WTC11 (cell line): ENCODE results near the gene ASB8. TPM values are rescaled to one million over a fixed set of nuclear protein-coding genes. Genes with fewer than 3 reads are reported as not detected.

Source experiments
- ATAC-seq: fragments of 200-7000 bp; cut with Tn5 transposase; 2 replicates; pipeline ENCODE4 v1.10.0; 2021; ENCODE audit warnings: mild to moderate bottlenecking, moderate library complexity
- CTCF ChIA-PET: fragments of 300-600 bp; sonication (Branson Sonifier 250); formaldehyde crosslinking; loops from one replicate; lab custom pipeline; 2021; ENCODE audit warnings: antibody characterized with exemption; lab: Charles Lee
- POLR2A ChIA-PET: fragments of 350-600 bp; sonication (Branson Sonifier 250); formaldehyde crosslinking; loops from one replicate; lab custom pipeline; 2021; ENCODE audit warnings: antibody characterized with exemption; lab: Charles Lee
- DNase-seq: peaks from one replicate; pipeline ENCODE4 v3.0.0; 2021; ENCODE audit warnings: low spot score
- H3K27ac Mint-ChIP-seq: 2 replicates; pipeline ENCODE4 v1.8.0; 2021; ENCODE audit warnings: mixed read lengths
- H3K27me3 Mint-ChIP-seq: 2 replicates; pipeline ENCODE4 v1.8.0; 2021; ENCODE audit warnings: low read depth, mild to moderate bottlenecking, moderate library complexity, mixed read lengths
- H3K36me3 Mint-ChIP-seq: 2 replicates; pipeline ENCODE4 v1.8.0; 2021; ENCODE audit warnings: mixed read lengths
- H3K4me1 Mint-ChIP-seq: 2 replicates; pipeline ENCODE4 v1.8.0; 2022; ENCODE audit warnings: mixed read lengths
- H3K4me3 Mint-ChIP-seq: 2 replicates; pipeline ENCODE4 v1.8.0; 2021; ENCODE audit warnings: mild to moderate bottlenecking, moderate library complexity, mixed read lengths
- H3K9me3 Mint-ChIP-seq: 2 replicates; pipeline ENCODE4 v1.8.0; 2021; ENCODE audit warnings: mixed read lengths
- AR ChIP-seq: fragments of 250-450 bp; sonication (Bioruptor Pico); IDR thresholded peaks from 2 replicates; pipeline ENCODE4 v1.9.0; 2021; ENCODE audit warnings: mild to moderate bottlenecking
- CBFB ChIP-seq: sonication (generic); formaldehyde crosslinking; IDR thresholded peaks from 2 replicates; pipeline ENCODE4 v1.8.1; 2022; ENCODE audit warnings: mild to moderate bottlenecking, low read depth, missing genetic modification reagents
- E2F4 ChIP-seq: sonication (generic); formaldehyde crosslinking; IDR thresholded peaks from 2 replicates; pipeline ENCODE4 v1.8.1; 2022; ENCODE audit warnings: low read depth, mild to moderate bottlenecking, moderate library complexity, missing genetic modification reagents, borderline replicate concordance
- ESRRA ChIP-seq: sonication (generic); formaldehyde crosslinking; IDR thresholded peaks from 2 replicates; pipeline ENCODE4 v1.8.1; 2022; ENCODE audit warnings: mild to moderate bottlenecking, missing genetic modification reagents, borderline replicate concordance
- FOXK1 ChIP-seq: sonication (generic); formaldehyde crosslinking; IDR thresholded peaks from 2 replicates; pipeline ENCODE4 v1.8.0; 2022; ENCODE audit warnings: mild to moderate bottlenecking, moderate library complexity, missing genetic modification reagents
- IRF2 ChIP-seq: sonication (generic); formaldehyde crosslinking; IDR thresholded peaks from 2 replicates; pipeline ENCODE4 v1.8.0; 2022; ENCODE audit warnings: low read depth, missing genetic modification reagents, borderline replicate concordance
- NFATC4 ChIP-seq: fragments of 250-450 bp; sonication (Bioruptor Pico); IDR thresholded peaks from 2 replicates; pipeline ENCODE4 v1.9.0; 2021; ENCODE audit warnings: mild to moderate bottlenecking
- NR3C1 ChIP-seq: sonication (generic); formaldehyde crosslinking; conservative IDR thresholded peaks from 2 replicates; pipeline ENCODE4 v1.8.1; 2023; ENCODE audit warnings: low read depth, mild to moderate bottlenecking, missing genetic modification reagents
- SMAD3 ChIP-seq: sonication (generic); formaldehyde crosslinking; IDR thresholded peaks from 2 replicates; pipeline ENCODE4 v1.8.0; 2022; ENCODE audit warnings: missing genetic modification reagents, mild to moderate bottlenecking, borderline replicate concordance
- STAT6 ChIP-seq: sonication (generic); formaldehyde crosslinking; conservative IDR thresholded peaks from 2 replicates; pipeline ENCODE4 v1.8.1; 2023; ENCODE audit warnings: mild to moderate bottlenecking, low read depth, missing genetic modification reagents, moderate library complexity
- USF1 ChIP-seq: sonication (generic); formaldehyde crosslinking; IDR thresholded peaks from 2 replicates; pipeline ENCODE4 v1.8.0; 2022; ENCODE audit warnings: mild to moderate bottlenecking, missing genetic modification reagents
- ZMAT4 ChIP-seq: fragments of 250-450 bp; sonication (Bioruptor Pico); IDR thresholded peaks from 2 replicates; pipeline ENCODE4 v1.9.0; 2021; ENCODE audit warnings: mild to moderate bottlenecking
- ZNF121 ChIP-seq: sonication (generic); formaldehyde crosslinking; IDR thresholded peaks from 2 replicates; pipeline ENCODE4 v1.8.0; 2023; ENCODE audit warnings: missing genetic modification reagents
- ZNF532 ChIP-seq: fragments of 250-450 bp; sonication (Bioruptor Pico); IDR thresholded peaks from 2 replicates; pipeline ENCODE4 v1.9.0; 2021; ENCODE audit warnings: mild to moderate bottlenecking, borderline replicate concordance
- ZNF671 ChIP-seq: fragments of 250-450 bp; sonication (Bioruptor Pico); IDR thresholded peaks from 2 replicates; pipeline ENCODE4 v1.8.0; 2021; ENCODE audit warnings: mild to moderate bottlenecking
- total RNA-seq: library from RNA; stranded (reverse); gene quantifications from 3 replicates; pipeline ENCODE4 v1.2.3, GENCODE V29; 2021

The ASB8 gene
- total RNA-seq, 1 experiment from 2014 or later: 7.4 TPM

- H3K9me3 Mint-ChIP-seq: peaks cover 53% of the 10 kb centered on the region
- TF ChIP-seq ZMAT4 (CRISPR knock-in tag) (no peak), IRF2 (CRISPR knock-in tag) (no peak), ESRRA (CRISPR knock-in tag) (no peak), AR (CRISPR knock-in tag) (no peak), FOXK1 (CRISPR knock-in tag) (no peak), SMAD3 (CRISPR knock-in tag) (no peak), NR3C1 (no peak), E2F4 (CRISPR knock-in tag) (no peak), ZNF121 (CRISPR knock-in tag) (no peak), ZNF671 (CRISPR knock-in tag) (no peak), USF1 (CRISPR knock-in tag) (no peak), STAT6 (CRISPR knock-in tag) (no peak), ZNF532 (CRISPR knock-in tag) (no peak), CBFB (CRISPR knock-in tag) (no peak), NFATC4 (CRISPR knock-in tag) (no peak)
- CTCF ChIA-PET: interaction anchor here (1.8 kb wide), 1 partner anchor 415 kb away, joined by 6 read pairs; no protein-coding TSS in a partner anchor
- H3K27me3 Mint-ChIP-seq: peaks cover 94% of the 10 kb centered on the region
- H3K27ac Mint-ChIP-seq: no peak within 1 kb of the TSS
- ATAC-seq (no peak), DNase-seq (no peak)
- POLR2A ChIA-PET: no interaction called here
- no peaks in the 10 kb centered on the region for H3K4me1 Mint-ChIP-seq
- peaks cover 28% of the 10 kb centered on the region for H3K36me3 Mint-ChIP-seq
- H3K4me3 Mint-ChIP-seq: no peak within 1 kb of the TSS
Measured at GRCh38 chr12:48203192-48203591, 45.9 kb upstream of the ASB8 start, which contains the start of gene OR10AD1. OR10AD1 (minus strand) TSS chr12:48203292; CDS start chr12:48203292, 0 bp downstream.
